GM19468 (cell line): ENCODE measurements around the gene CDK6.

Experiments
- ATAC-seq: cut with Tn5 transposase; IDR thresholded peaks from one replicate; pipeline ENCODE4 v1.9.1; 2021; ENCODE audit warnings: mild to moderate bottlenecking, moderate library complexity, moderate number of reproducible peaks; ENCODE audit not compliant: unreplicated experiment; ENCODE audit errors: extremely low read depth

The CDK6 gene

DNA sequence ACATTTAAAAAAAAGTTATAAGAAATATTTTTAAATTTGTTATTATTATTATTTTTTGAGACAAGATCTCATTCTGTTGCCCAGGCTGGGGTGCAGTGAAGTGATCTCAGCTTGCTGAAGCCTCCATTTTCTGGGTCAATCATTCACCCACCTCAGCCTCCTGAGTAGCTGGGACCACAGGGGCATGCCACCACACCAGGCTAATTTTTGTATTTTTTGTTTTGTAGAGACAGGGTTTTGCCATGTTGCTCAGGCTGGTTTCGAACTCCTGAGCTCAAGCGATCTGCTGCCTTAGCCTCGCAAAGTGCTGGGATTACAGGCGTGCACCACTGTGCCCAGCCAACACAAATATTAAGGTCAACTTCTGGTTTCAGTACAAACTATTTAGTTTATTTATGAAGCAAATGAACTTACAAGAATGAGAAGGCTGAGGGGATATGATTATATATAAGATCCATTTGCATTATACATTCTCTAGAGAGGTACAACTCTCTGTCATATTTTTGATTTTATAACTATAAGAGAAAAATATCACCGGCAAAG, 200.3 kb downstream of the CDK6 start:
- no peak for ATAC-seq

DNA sequence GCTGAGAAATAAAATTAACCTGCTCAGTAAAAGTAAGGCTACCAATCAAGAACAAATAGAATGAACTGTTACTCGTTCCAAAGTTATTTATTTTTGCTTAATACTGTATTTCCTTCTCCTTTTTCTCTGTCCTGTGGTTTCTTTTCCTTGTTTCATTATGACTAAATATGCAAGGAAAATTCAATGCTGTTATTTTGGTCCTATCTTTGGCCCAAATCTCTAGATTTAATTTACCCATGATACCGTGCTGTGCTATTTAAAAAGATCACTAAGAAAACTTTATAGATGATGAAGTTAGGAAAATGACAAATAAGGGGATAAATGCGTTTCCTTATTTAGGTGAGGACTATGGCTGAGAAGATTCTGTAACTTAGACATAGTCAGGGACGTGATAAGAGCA, 200.8 kb downstream of the CDK6 start:
- ATAC-seq, result no peak

DNA sequence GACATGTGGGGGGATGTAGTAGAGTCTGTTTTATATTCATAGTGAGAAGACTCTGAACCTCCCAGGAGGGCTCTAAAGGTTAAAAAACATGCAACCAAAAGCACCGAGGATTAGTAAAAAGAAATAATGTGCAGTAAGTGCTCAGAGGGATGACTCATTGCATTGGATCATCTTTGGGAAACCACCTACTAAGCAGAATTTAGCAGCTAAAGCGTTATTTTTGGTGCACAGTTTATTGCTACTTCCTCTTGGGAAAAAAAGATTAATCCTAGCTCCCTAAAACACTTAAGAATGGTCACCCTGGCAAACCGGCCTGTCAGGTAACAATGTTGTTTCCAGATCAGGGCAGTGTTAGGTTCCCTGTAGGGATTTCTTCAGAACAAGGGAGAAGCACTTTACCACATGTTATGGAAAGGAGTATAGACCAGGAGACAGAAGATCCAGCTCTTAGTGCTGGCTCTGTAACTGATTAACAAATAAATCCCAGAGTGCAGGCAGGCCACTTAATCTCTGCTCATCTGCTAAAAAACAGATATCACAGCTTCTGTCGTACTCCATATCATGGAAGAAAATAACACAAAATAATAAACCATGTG, 201.4 kb downstream of the CDK6 start:
- no peak for ATAC-seq

DNA sequence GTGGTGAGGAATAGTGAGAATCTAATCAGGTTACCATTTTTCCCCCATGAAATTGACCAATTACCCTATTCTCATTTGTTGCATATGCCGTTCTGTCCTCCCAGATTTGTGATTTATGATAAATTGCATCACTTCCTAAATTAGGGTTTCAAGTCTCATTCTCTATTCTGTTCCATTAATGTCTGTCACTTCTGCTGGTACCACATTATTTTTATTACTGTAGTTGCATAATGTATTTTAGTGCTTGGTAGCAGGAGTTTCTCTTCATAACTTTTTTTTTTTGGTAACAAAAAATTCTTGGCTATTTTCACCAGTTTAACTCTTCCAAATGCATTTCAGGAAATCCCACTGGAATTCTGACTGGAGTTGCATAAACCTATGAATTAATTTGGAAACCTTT, 202.2 kb downstream of the CDK6 start:
- no peak for ATAC-seq

DNA sequence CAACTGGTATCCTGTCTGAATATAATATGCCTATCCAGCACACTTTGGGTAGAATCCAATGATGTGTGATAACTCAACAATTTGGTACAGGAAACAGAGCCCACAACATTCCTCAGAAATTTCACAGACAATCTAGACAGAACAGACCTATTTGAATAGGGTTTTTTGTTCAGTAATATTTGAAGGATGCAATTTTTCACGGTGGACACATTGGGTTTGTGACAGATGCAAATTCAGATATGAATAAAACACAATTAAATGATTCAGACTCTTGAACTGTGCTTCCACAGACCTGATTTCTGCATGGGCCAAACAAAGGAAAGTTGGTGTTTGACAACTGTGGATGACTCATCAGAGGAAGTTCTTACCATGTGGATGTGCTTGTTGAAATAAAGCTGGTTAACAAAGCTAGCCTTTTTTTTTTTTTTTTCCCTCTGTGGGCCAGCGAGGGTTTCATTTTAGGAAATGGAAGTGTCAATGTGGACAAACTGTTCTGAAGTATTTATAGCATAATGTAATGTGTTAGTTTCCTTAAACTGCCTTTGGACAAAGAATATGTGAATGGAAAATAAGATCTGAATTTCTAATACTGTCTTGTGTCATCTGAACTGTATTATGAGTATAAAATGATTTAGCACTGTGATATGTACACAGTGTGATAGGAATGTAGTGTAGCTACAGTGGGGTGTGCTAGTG, 203.0 kb downstream of the CDK6 start:
- no peak for ATAC-seq

DNA sequence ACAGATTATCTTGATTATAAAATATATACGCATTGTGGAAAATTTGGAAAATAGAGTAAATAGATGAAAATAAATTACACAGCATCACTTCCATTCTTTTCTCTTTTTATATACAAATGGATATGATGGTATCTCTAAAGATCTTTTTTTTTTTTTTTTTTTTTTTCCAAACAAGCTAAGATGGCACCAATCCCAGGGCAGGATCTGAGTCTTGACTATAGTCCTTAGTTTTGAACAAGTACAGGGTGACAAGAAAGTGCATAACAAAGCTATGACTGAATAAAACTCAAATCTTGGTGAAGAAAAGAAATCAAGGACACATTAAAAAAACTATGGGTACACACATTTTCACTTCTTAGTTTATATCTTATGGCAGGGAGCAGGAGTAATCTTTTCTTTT, 203.6 kb downstream of the CDK6 start:
- ATAC-seq, result no peak

DNA sequence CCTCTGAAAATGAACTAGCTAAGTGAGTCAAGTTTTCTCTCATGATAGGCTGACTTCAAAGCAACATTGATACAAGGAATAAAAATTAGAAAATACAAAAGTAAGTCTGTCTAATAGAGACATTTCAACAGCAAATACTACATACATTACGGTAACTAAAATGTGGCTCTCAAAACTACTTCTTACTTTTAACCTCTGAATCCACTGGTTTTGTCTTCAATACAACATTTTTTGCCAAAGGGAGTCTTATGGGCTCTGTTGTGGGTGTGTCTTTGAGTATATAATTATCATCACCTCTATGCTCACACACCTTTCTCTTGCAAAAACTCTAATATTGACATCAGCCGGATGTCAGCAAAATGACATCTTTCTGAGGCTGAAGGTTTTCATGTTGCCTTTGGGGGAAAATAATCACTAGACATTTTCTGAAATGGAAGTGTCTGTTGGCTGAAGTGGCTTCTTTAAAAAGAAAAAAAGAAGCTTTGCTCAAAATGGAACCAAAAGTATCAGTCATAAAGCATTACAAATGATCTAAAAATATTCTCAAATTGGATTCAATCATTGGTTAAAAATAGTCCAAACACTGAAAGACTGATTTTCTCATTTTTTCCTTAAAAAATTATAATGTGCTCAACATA, 204.4 kb downstream of the CDK6 start:
- no peak for ATAC-seq

DNA sequence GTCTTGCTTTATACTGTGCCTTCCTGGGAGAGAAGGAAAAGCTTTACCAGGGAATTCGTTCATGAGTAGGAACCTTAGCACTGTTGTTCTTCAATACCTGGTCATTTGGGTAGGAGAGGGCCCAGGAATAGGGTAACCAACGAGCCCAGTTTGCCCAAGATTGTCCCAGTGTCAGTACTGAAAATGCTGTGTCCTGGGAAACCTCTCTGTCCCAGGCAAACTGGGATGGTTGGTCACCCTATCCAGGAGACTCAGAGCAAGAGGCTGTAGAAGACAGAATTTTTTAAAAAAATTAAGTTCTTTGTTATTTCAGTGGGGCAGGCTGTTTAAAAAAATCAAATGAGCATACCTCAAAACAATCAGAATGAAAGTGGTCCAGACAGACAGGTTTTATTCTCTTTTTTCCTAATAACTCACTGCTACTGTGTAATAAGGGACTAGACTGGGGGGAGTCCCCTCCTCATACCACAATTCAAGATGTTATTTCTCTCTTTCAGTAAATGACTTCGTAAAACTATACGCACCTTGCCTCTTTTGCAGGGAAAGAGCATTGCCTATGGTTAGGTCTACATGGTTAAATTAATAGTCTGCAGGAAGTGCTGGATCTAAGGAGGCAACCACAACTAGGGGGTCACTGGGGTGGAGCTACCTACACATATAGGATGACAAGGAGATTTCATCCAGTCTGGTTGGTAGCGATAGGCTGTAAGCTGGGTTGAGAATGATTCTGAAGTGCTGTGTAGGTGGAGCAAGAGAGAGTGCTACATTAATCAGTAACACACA, 205.1 kb downstream of the CDK6 start:
- ATAC-seq, result peak; percentile 71

DNA sequence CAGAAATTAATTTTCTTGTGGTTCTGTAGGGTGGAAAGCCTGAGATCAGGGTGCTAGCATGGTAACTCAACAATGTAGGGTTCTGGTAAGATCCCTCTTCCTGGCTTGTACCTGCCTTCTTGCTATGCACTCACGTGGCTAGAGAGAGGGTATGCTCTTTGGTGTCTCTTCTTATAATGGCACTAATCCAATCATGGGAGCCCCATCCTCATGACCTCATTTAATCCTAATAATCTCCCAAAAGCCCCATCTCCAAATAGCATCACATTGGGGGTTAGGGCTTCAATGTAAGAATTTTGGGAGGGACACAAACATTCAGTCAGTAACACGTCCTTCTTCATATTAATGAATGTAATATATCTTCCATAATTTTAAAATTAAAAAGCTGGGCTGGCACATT, 206.6 kb downstream of the CDK6 start:
- no peak for ATAC-seq

DNA sequence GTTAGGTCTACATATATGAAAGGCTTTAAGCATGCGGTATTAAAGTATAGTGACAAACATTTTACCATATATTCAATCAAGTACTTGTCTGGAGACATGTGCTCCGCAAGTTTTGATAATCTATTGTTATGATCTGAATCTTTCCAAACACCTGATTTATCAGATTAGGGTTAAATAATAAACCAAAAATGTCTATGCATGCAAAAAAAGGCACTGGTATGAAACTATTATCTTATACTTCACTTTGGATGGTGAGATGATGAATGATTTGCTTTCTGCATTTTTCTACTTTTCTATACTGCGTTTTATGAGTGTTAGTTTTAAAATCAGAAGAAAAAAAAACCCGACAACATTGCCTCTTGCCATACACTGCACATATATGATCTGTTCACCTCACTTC, 208.4 kb downstream of the CDK6 start:
- no peak for ATAC-seq

DNA sequence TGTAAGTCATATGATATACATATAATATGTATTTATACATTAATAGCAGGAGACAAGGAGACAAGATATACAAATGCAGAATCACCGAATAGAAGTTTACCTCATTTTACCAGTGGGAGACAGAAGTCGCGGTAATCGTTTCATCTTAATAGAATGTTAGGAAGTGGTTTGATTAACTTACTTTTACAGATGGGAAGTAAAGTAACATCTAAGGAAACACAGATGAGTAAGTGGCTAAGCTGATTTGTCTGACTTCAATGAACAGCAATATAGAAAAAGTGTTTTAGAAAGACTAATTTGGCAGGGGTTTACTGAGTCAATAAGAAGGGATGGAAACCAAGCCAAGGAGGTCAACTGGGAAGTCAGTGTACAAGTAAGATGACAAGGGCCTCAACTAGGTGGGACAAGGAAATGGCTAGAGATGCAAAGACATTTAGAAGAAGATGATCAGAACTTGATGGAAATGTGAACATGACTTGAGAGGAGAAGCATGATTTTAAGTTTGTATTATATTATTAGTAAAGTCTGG, 210.0 kb downstream of the CDK6 start:
- no peak for ATAC-seq

DNA sequence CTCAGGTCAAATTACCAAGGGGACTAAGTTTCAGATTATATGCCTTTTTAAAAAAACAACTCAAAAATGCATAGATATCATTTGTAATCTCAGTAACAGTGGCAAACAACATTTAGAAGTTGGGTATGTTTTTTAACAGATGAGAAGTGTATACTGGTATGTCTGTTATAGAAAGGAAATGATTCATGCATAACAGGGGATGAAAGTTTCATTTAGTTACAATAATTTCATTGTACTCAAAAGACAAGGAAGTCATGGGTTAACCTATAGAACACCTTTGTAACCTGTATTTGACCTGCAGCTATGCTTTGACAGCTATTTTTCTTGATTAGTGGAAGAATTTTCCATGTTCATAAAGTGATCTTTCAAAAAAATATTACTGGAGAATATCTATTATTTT, 210.8 kb downstream of the CDK6 start:
- ATAC-seq, result no peak

DNA sequence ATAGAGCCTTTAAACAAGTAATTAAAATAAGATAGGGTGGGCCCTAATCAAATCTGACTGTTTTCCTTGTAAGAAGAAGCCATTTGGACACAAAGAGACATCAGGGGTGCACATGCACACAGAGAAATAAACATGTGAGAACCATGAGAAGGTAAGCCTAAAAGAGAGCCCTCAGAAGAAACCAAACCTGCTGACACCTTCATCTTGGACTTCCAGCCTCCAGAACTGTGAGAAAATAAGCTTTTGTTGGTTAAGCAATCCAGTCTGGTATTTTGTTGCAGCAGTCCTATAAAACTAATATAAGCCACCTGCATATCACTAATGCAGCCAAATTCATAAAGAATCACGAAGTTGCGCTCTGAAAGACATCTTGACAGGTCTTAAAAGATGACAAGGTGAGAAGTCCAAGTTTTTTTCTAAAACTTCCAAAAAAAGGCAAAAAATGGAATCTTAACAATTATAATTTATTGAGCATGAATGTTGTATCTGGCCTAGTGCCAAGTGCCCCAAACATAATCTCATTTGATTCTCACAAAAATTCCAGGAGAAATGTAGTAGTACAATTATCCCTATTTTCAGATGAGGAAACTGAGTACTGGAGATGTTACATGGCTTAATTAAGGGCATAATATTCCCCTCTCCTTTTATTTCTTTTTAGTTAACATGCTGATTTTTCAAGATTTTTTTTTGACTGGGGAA, 211.9 kb downstream of the CDK6 start:
- ATAC-seq, result no peak

DNA sequence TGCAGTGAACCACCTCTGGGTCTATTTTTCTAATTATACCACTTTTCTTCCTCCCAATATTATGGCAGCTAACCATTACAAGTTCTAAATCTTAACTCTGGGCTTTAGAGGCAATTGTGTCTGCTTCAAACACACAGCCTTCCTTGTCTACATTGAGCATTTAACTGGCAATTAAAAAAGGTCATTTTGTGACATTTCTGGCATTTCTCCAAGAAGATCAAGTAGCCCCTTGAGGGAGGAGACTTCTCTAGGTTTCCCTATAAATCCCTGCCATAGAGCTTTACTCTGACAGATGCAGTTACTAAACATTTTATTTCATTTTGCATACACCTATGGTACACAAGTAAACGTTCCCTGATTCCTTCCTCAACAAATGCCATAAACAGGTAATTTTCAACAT, 212.8 kb downstream of the CDK6 start:
- ATAC-seq, result no peak

DNA sequence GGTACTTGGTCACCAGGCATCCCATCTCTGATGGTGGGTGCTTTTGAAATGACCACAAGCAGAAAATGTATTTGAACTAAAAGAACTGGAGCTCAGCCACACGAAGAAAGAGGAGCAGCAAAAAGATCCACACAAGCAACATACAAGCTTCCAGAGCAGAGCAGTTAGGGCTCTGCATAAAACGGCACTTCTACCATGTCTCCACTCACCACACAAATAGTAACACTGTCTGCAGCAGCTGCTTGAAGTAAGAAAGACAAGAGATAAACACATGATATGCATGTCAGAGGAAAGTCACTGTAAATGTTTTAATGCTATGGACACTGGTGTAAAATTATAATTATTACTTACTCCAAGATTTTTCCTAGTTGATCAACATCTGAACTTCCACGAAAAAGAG, 213.7 kb downstream of the CDK6 start:
- ATAC-seq, result no peak

DNA sequence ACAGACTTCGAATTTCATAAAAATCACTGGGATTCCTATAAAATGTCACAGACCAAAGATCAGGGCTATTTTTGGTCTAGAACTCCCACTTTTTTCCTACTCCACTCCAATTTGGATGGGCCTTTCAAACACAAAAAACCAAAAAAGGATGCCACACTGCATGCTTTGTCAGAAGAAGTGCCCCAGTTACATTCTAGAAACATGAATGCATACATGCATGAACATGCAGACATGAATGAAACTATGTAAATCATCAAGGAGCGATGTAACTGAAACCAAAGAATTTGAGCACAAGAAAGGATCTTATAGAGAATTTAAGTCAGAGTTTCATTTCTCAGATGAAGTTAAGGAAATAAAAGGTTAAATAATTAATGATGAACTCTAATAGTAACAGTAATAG, 214.3 kb downstream of the CDK6 start:
- ATAC-seq, result no peak

DNA sequence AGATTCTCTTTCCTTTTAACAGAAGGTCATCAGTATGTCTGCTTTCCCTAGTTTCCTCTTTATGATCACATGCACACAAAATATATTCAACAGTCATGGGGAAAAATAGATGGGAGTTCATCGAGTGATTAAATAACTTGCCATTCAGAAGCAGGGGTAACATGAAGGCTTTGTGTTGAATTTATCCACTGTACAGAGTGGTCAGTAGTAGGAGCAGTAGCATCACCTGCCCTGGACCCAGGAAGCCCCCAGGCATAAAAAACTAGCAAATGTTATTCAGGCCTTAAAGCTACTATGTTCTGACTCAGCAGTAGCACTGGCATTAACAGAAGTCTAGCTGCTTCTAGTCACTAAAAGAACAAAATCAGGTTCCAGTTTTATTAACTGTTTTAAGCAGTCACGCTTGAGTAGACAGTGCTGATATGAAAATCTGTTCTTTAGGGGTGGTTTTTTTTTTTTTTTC, 214.8 kb downstream of the CDK6 start:
- no peak for ATAC-seq

DNA sequence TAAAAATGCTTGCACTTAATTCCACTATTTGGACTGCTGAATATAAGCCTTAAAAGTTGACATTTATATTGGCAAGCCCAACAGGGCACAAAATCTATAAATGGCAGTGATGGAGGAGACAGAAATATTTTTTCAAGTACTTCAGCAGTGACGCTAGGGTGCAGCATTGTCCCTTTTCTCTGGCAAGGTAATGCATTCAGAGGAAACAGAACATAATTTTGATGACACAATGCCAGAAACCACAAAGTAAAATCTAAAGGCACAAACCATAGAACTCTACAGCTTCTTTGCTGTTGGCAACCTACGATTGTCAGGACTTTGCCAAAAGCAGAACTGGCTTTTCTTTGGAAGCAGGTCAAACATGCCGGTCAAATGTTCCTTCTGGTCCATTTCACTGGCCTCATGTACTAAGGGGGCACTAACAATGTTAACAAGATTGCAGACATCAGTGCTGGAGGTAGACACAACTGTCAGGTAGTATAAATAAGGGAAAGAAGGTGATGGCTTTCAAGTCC, 215.3 kb downstream of the CDK6 start:
- no peak for ATAC-seq

DNA sequence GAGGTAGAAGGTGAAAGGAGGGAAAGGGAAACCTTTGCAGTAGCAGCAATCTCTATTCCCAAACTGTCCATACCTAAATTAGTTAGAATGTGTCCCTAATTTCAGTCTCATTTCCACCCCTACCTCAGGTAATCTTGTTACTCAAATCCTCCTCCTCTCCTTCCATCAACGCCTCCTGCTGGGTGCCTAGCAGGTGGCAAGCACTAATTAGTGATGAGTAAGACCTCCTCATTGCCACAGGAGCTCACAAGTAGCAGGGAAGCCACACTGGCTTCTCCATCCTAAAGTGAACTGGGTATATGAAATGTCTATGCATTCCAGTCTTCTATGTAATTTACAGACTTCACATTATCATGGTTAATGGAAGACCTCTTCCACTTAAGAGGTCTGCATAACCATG, 220.5 kb downstream of the CDK6 start:
- ATAC-seq, result no peak
